ENCODE measurements around the gene WDR55.
"Not testable (repeated sequence)": the region's sequence is repeated elsewhere in the genome, so short reads cannot be mapped to it uniquely, and the experiment has no call there.

The WDR55 gene

DNA sequence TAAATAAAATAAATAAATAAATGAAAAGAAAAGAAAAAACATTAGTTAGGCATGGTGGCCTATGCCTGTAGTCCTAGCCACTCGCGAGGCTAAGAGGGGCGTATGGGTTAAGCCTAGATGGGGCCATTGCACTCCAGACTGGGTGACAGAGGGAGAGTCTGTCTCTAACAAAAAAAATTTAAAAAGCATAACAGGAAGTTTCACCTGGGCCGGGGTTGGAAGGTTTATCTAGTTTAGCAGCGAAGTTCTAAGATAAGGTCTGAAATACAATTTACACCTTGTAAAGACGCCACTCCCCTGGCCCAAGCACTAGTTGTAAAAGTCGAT lies 53.5 kb downstream of the WDR55 start:
- DNase-seq (ENCODE audit: low read depth) = no peak

DNA sequence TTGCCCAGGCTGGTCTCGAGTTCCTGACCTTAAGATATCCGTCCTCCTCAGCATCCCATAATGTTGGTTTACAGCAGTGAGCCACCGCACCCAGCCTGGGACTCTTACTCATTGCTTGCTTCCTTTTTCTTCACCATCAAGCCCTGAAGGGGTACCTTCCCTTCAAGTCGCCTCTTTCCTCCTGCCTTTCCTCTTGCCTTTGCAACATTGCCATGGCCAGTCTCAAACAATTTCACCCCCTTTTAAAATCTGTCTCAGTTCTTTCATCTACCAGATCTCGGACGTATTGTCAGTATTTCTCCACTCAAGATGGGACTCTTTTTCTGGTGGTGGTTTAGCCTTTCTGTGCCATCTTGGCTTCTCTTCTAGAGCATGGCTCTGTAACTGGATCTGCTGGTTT lies 56.0 kb downstream of the WDR55 start:
- H3K4me3 ChIP-seq (ENCODE audit: low read depth, low read length); DNase-seq (ENCODE audit: low read depth): not testable (repeated sequence)

More for the DNA sequence above, 53.5 kb downstream of the WDR55 start:
- H3K4me3 ChIP-seq (ENCODE audit: low read depth, low read length) = no peak overlapping the region
- TF ChIP-seq, protein P1, sequence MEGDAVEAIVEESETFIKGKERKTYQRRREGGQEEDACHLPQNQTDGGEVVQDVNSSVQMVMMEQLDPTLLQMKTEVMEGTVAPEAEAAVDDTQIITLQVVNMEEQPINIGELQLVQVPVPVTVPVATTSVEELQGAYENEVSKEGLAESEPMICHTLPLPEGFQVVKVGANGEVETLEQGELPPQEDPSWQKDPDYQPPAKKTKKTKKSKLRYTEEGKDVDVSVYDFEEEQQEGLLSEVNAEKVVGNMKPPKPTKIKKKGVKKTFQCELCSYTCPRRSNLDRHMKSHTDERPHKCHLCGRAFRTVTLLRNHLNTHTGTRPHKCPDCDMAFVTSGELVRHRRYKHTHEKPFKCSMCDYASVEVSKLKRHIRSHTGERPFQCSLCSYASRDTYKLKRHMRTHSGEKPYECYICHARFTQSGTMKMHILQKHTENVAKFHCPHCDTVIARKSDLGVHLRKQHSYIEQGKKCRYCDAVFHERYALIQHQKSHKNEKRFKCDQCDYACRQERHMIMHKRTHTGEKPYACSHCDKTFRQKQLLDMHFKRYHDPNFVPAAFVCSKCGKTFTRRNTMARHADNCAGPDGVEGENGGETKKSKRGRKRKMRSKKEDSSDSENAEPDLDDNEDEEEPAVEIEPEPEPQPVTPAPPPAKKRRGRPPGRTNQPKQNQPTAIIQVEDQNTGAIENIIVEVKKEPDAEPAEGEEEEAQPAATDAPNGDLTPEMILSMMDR (conservative IDR thresholded peaks at IDR 0.05; ENCODE audit: low read depth, low read length) = no peak

DNA sequence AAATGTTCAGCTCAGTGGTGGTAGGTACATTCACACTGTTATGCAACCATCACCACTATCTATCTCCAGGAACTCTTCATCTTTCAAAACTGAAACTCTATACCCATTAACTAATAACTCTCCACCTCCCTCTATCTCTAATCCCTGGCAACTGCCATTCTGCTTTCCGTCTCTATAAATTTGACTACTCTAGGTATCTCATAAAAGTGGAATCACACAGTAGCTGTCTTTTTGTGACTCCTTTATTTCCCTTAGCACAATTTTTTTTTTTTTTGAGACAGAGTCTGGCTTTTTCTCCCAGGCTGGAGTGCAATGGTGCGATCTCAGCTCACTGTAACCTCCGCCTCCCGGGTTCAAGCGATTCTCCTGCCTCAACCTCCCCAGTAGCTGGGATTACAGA lies 56.7 kb downstream of the WDR55 start:
- DNase-seq (ENCODE audit: low read depth); H3K4me3 ChIP-seq (ENCODE audit: low read depth, low read length): not testable (repeated sequence)
